NCI-H2081 (cell line): ENCODE measurements around the gene ZNF564.
"Not testable (repeated sequence)": the region's sequence is repeated elsewhere in the genome, so short reads cannot be mapped to it uniquely, and the experiment has no call there.

Source experiments
- DNase-seq, 2 experiments: peaks; one replicate each; lab custom pipeline; 2025; lab: John Stamatoyannopoulos, UW

The ZNF564 gene

GRCh38 chr19:12551060-12551832 is at the start of gene ZNF564:
ZNF564 (minus strand) TSS chr19:12551482; CDS start chr19:12551332, 150 bp downstream.
- peak; percentile 98 to 99 for DNase-seq

GRCh38 chr19:12597594-12597993 is 46.3 kb upstream of the ZNF564 start:
- no peak for DNase-seq

- DNase-seq = no peak
These were observed 45.8 kb upstream of the ZNF564 start for GRCh38 chr19:12596927-12597548.

GRCh38 chr19:12596485-12596884 is 45.2 kb upstream of the ZNF564 start:
- DNase-seq = no peak

- DNase-seq = no peak
These were observed 29.8 kb upstream of the ZNF564 start for GRCh38 chr19:12581100-12581499.

GRCh38 chr19:12580180-12580694 is 29.0 kb upstream of the ZNF564 start:
- no peak for DNase-seq

- no peak for DNase-seq
These were observed 27.4 kb upstream of the ZNF564 start for GRCh38 chr19:12578641-12579040.

- no peak for DNase-seq
These were observed 22.8 kb upstream of the ZNF564 start for GRCh38 chr19:12574036-12574435.

GRCh38 chr19:12567951-12568350 is 16.7 kb upstream of the ZNF564 start:
- no peak for DNase-seq

- DNase-seq = not testable (repeated sequence)
These were observed 15.1 kb upstream of the ZNF564 start for GRCh38 chr19:12566380-12566779.

- DNase-seq = peak; percentile 81 to 86
These were observed 12.9 kb upstream of the ZNF564 start for GRCh38 chr19:12564016-12564664.

GRCh38 chr19:12555456-12555930 is 4.2 kb upstream of the ZNF564 start:
- no peak for DNase-seq

GRCh38 chr19:12546903-12547302 is 4.4 kb downstream of the ZNF564 start:
- no peak for DNase-seq

- no peak for DNase-seq
These were observed 5.2 kb downstream of the ZNF564 start for GRCh38 chr19:12546068-12546467.

GRCh38 chr19:12545267-12545666 is 6.0 kb downstream of the ZNF564 start:
- DNase-seq = no peak

- no peak for DNase-seq
These were observed 6.8 kb downstream of the ZNF564 start for GRCh38 chr19:12544401-12544876.

GRCh38 chr19:12543855-12544254 is 7.4 kb downstream of the ZNF564 start:
- no peak for DNase-seq

- DNase-seq = no peak
These were observed 24.0 kb downstream of the ZNF564 start for GRCh38 chr19:12527034-12527836.

- DNase-seq = no peak
These were observed 24.7 kb downstream of the ZNF564 start for GRCh38 chr19:12526542-12526941.

GRCh38 chr19:12521996-12522395 is 29.3 kb downstream of the ZNF564 start:
- no peak for DNase-seq

GRCh38 chr19:12513531-12514061 is 37.7 kb downstream of the ZNF564 start:
- DNase-seq = no peak
